OCI-LY1 (cell line): ENCODE data around the gene PRAF2.

Source experiments
- H2AFZ ChIP-seq: fragments of 200-600 bp; sonication (generic), shearing (Covaris generic); 2 replicates; pipeline ENCODE4 v1.6.0; 2014; ENCODE audit warnings: antibody characterized with exemption, mild to moderate bottlenecking, low read length
- H3F3A ChIP-seq: fragments of 200-600 bp; sonication (generic), shearing (Covaris generic); 2 replicates; pipeline ENCODE4 v1.6.0; 2014; ENCODE audit warnings: mild to moderate bottlenecking, antibody characterized with exemption, low read length, moderate library complexity; ENCODE audit not compliant: insufficient read depth
- H3K27ac ChIP-seq: fragments of 200-600 bp; sonication (generic); 2 replicates; pipeline ENCODE4 v1.5.1; 2014; ENCODE audit warnings: low read length, mixed run types, mild to moderate bottlenecking, low read depth; ENCODE audit not compliant: poor library complexity, severe bottlenecking
- H3K27me3 ChIP-seq: fragments of 200-600 bp; sonication (generic); 2 replicates; pipeline ENCODE4 v1.6.0; 2014; ENCODE audit warnings: antibody characterized with exemption, mild to moderate bottlenecking, low read length, moderate library complexity; ENCODE audit not compliant: insufficient read depth
- H3K36me3 ChIP-seq: fragments of 200-600 bp; sonication (generic); 2 replicates; pipeline ENCODE4 v1.6.1; 2014; ENCODE audit warnings: mild to moderate bottlenecking, antibody characterized with exemption, low read length, moderate library complexity, mixed read lengths; ENCODE audit not compliant: insufficient read depth
- H3K4me1 ChIP-seq: fragments of 200-600 bp; sonication (generic); 2 replicates; pipeline ENCODE4 v1.5.1; 2014; ENCODE audit warnings: mild to moderate bottlenecking, low read length, moderate library complexity; ENCODE audit not compliant: insufficient read depth, severe bottlenecking
- H3K4me2 ChIP-seq: fragments of 200-600 bp; sonication (generic), shearing (Covaris generic); 2 replicates; pipeline ENCODE4 v1.6.1; 2014; ENCODE audit warnings: low read length
- H3K4me3 ChIP-seq: fragments of 200-600 bp; sonication (generic); 2 replicates; pipeline ENCODE4 v1.5.1; 2014; ENCODE audit warnings: low read length, low read depth, mild to moderate bottlenecking, mixed read lengths; ENCODE audit not compliant: poor library complexity, severe bottlenecking
- H3K79me2 ChIP-seq: fragments of 200-600 bp; shearing (Covaris generic); 2 replicates; pipeline ENCODE4 v1.6.1; 2016; ENCODE audit warnings: mixed run types, low read length, mixed read lengths; ENCODE audit not compliant: insufficient read depth
- H3K9ac ChIP-seq: fragments of 200-600 bp; sonication (generic), shearing (Covaris generic); 2 replicates; pipeline ENCODE4 v1.6.1; 2014; ENCODE audit warnings: mild to moderate bottlenecking, low read length, mixed read lengths
- H3K9me2 ChIP-seq: fragments of 200-600 bp; sonication (generic), shearing (Covaris generic); 2 replicates; pipeline ENCODE4 v1.6.1; 2014; ENCODE audit warnings: low read depth, mild to moderate bottlenecking, low read length, mixed read lengths
- H3K9me3 ChIP-seq: fragments of 200-600 bp; shearing (Covaris generic); 2 replicates; pipeline ENCODE4 v1.6.1; 2014; ENCODE audit warnings: low read length, mixed read lengths
- H4K20me1 ChIP-seq: fragments of 200-600 bp; sonication (generic), shearing (Covaris generic); 2 replicates; pipeline ENCODE4 v1.6.0; 2016; ENCODE audit warnings: mild to moderate bottlenecking, low read length; ENCODE audit not compliant: insufficient read depth
- CTCF ChIP-seq: fragments of 200-600 bp; sonication (generic), shearing (Covaris generic); IDR thresholded peaks from 2 replicates; pipeline ENCODE4 v1.5.1; 2017; ENCODE audit warnings: mild to moderate bottlenecking, antibody characterized with exemption, low read length, moderate library complexity, mixed read lengths
- EZH2 ChIP-seq: fragments of 200-600 bp; sonication (generic), shearing (Covaris generic); IDR thresholded peaks from 2 replicates; pipeline ENCODE4 v1.8.0; 2017; ENCODE audit warnings: borderline replicate concordance, mixed run types, mild to moderate bottlenecking, antibody characterized with exemption, low read length, moderate library complexity, mixed read lengths

PRAF2 gene

GRCh38 chrX:49037883-49038475, 35.8 kb downstream of the PRAF2 start:
- no peak overlapping the region for H3K4me2 ChIP-seq
- H3K9me3 ChIP-seq, result no peaks in the 10 kb centered on the region
- H3K36me3 ChIP-seq, result peaks cover 31% of the 10 kb centered on the region
- H3K27me3 ChIP-seq, result no peaks in the 10 kb centered on the region
- H3K9me2 ChIP-seq, result no peaks in the 10 kb centered on the region
- no peak overlapping the region for H3K27ac ChIP-seq
- H3K4me1 ChIP-seq, result peaks cover 28% of the 10 kb centered on the region
- H4K20me1 ChIP-seq, result no peaks in the 10 kb centered on the region
- TF ChIP-seq CTCF (no peak), EZH2 (no peak)
- no peak overlapping the region for H3K9ac ChIP-seq
- H3K4me3 ChIP-seq, result no peak overlapping the region
- H2AFZ ChIP-seq, result no peak overlapping the region
- H3F3A ChIP-seq, result no peaks in the 10 kb centered on the region
- no peaks in the 10 kb centered on the region for H3K79me2 ChIP-seq

- H3F3A ChIP-seq, result no peaks in the 10 kb centered on the region
Measured at GRCh38 chrX:49030283-49030682, 43.5 kb downstream of the PRAF2 start.

GRCh38 chrX:49029876-49030275, 43.9 kb downstream of the PRAF2 start:
- no peaks in the 10 kb centered on the region for H3K27me3 ChIP-seq
- H3K4me1 ChIP-seq, result no peaks in the 10 kb centered on the region
- TF ChIP-seq EZH2 (no peak), CTCF (no peak)
- H3K27ac ChIP-seq, result no peak overlapping the region
- H3K9me3 ChIP-seq, result no peaks in the 10 kb centered on the region
- peaks cover 6% of the 10 kb centered on the region for H3K36me3 ChIP-seq
- no peaks in the 10 kb centered on the region for H4K20me1 ChIP-seq
- H3F3A ChIP-seq, result no peaks in the 10 kb centered on the region
- H3K79me2 ChIP-seq, result no peaks in the 10 kb centered on the region
- no peak overlapping the region for H3K4me3 ChIP-seq
- H3K9me2 ChIP-seq, result no peaks in the 10 kb centered on the region
- H3K9ac ChIP-seq, result no peak overlapping the region
- H2AFZ ChIP-seq, result no peak overlapping the region
- no peak overlapping the region for H3K4me2 ChIP-seq

More at GRCh38 chrX:49030283-49030682, 43.5 kb downstream of the PRAF2 start:
- Histone ChIP-seq H3K9me3 (no peaks in the 10 kb centered on the region), H3K27me3 (no peaks in the 10 kb centered on the region), H3K36me3 (peaks cover 6% of the 10 kb centered on the region), H3K27ac (no peak overlapping the region), H2AFZ (no peak overlapping the region), H3K4me1 (no peaks in the 10 kb centered on the region), H3K9me2 (no peaks in the 10 kb centered on the region), H3K9ac (no peak overlapping the region), H3K4me2 (no peak overlapping the region), H3K4me3 (no peak overlapping the region), H4K20me1 (no peaks in the 10 kb centered on the region), H3K79me2 (no peaks in the 10 kb centered on the region)
- no peak for TF ChIP-seq CTCF
- TF ChIP-seq EZH2, result no peak
